Motor neuron (in vitro differentiated cells): Measurements from ENCODE around the gene CCDC157. TPM values are rescaled to one million over a fixed set of nuclear protein-coding genes. Genes with fewer than 3 reads are reported as not detected.
"Not testable (repeated sequence)": the region's sequence is repeated elsewhere in the genome, so short reads cannot be mapped to it uniquely, and the experiment has no call there.

Experiments
- ATAC-seq, 8 experiments: fragments of 200-7000 bp; cut with Tn5 transposase; replicated peaks in 6 of 8; 2 replicates each; pipeline ENCODE4 v1.8.0; 2021; ENCODE audit warnings: mild to moderate bottlenecking in 8 of 8, moderate library complexity in 8 of 8
- H3K27ac ChIP-seq, 2 donors: fragments of 250-450 bp; sonication (Bioruptor Pico); 2 replicates each; pipeline ENCODE4 v1.9.0; 2021; ENCODE audit warnings: antibody characterized with exemption in 2 of 2, mild to moderate bottlenecking in 2 of 2, moderate library complexity in 1 of 2
- H3K4me1 ChIP-seq, 2 donors: fragments of 250-450 bp; sonication (Bioruptor Pico); replicated peaks in 1 of 2; 2 replicates each; pipeline ENCODE4 v1.6.1; 2021; ENCODE audit warnings: antibody characterized with exemption in 2 of 2, mild to moderate bottlenecking in 2 of 2, moderate library complexity in 1 of 2
- H3K4me3 ChIP-seq, 5 donors: fragments of 250-450 bp; sonication (Bioruptor Pico); 2 replicates each; pipeline ENCODE4 v1.9.0; 2021; ENCODE audit warnings: antibody characterized with exemption in 5 of 5, mild to moderate bottlenecking in 5 of 5, moderate library complexity in 4 of 5
- WGBS, 10 experiments: fragments of 450-650 bp; shearing (Covaris generic); methylation state at CpG; one replicate each; pipeline ENCODE4 v1.0.0; 2022; 5-methylcytosine and 5-hydroxymethylcytosine counted together
- in situ Hi-C, 9 experiments: fragments of 400-800 bp; cut with MboI; loops; one replicate each; pipeline ENCODE4 v1.15.0; 2021; ENCODE audit warnings: low sequenced_read_pairs in 9 of 9, low pct_unique_long_range_greater_than_20kb in 2 of 9; ENCODE audit not compliant: unreplicated experiment in 9 of 9
- total RNA-seq, 8 experiments: library from RNA; unstranded; fragments of 300-600 nt; gene quantifications; 2 replicates each; pipeline versions ENCODE4 v1.2.3 to v1.2.4, GENCODE V29; 2022

The CCDC157 gene
- total RNA-seq, 8 experiments from 2014 or later: 2.0 to 12.8 (median 3.9) TPM

GRCh38 chr22:30328466-30329049, 28.2 kb upstream of the CCDC157 start:
- in situ Hi-C loops: no loop called here

DNA sequence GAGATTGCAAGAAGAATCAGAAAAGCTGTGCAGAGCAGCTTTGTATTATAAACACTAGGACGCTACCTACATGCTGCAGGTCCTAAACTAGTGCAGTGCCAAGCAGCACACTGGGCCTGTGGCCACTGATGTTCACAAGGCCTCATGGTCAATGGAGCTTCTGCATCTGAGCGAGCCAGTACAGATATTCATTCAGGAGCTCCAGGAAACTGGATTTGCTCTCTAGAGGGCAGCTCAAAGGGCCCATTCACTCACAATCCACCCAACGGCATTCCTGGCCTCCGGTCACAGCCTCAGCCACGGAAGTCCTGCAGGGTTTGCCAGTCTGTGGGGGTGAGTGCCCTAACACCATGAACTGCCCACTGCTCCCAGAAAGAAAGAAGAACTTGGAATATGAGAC, 24.3 kb upstream of the CCDC157 start:
- Histone ChIP-seq H3K27ac (no peak overlapping the region), H3K4me1 (peaks cover 0 to 1% of the 10 kb centered on the region in 2 donors), H3K4me3 (no peak overlapping the region)
- ATAC-seq: no peak
- in situ Hi-C loops: no loop called here
- WGBS, 10 experiments: 81 to 100% (median 86%) methylated on average over 1 to 3 of the region's 5 CpGs; no CpG with 5 or more reads in 3 of the 10 experiments

More at GRCh38 chr22:30328466-30329049, 28.2 kb upstream of the CCDC157 start:
- WGBS, 10 experiments: 90 to 100% (median 100%) methylated on average over 1 to 3 of the region's 3 CpGs; no CpG with 5 or more reads in 7 of the 10 experiments
- Histone ChIP-seq H3K4me3 (no peak overlapping the region), H3K27ac (no peak overlapping the region), H3K4me1 (peaks cover 14 to 15% of the 10 kb centered on the region in 2 donors)
- ATAC-seq: no peak

GRCh38 chr22:30332994-30333706, 23.7 kb upstream of the CCDC157 start:
- 94 to 100% (median 100%) methylated on average over 1 to 2 of the region's 2 CpGs; no CpG with 5 or more reads in 4 of the 10 experiments for WGBS, 10 experiments
- Histone ChIP-seq H3K4me3 (no peak overlapping the region), H3K27ac (no peak overlapping the region), H3K4me1 (no peaks in the 10 kb centered on the region)
- in situ Hi-C loops: no loop called here
- no peak for ATAC-seq

DNA sequence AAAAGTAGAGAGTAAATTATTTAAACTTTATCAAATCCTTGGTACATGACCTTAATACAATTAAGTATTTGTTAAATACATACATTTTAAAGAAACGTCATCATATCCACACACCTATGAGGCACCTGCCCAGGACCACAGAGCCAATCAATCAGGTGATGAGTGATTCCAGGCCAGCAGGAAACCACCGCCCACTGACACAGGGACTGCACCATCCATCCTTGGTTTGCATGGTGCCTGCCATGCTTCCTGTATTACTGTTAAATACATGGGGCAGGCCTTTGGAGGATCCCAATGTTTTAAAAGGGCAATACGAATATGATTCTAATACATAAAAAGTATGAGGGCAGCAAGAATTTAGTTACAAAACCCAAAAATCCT, 23.1 kb upstream of the CCDC157 start:
- in situ Hi-C loops: no loop called here
- Histone ChIP-seq H3K4me1 (no peaks in the 10 kb centered on the region), H3K27ac (no peak overlapping the region), H3K4me3 (no peak overlapping the region)
- WGBS, 10 experiments: 57 to 100% (median 97%) methylated on average over 1 to 3 of the region's 3 CpGs; no CpG with 5 or more reads in 4 of the 10 experiments
- no peak for ATAC-seq

GRCh38 chr22:30334646-30335045, 22.2 kb upstream of the CCDC157 start:
- Histone ChIP-seq H3K4me1 (no peaks in the 10 kb centered on the region), H3K4me3 (no peak overlapping the region), H3K27ac (no peak overlapping the region)
- no peak for ATAC-seq
- WGBS, 10 experiments: 86 to 100% (median 100%) methylated on average over 1 to 3 of the region's 4 CpGs; no CpG with 5 or more reads in 4 of the 10 experiments
- in situ Hi-C loops: no loop called here

DNA sequence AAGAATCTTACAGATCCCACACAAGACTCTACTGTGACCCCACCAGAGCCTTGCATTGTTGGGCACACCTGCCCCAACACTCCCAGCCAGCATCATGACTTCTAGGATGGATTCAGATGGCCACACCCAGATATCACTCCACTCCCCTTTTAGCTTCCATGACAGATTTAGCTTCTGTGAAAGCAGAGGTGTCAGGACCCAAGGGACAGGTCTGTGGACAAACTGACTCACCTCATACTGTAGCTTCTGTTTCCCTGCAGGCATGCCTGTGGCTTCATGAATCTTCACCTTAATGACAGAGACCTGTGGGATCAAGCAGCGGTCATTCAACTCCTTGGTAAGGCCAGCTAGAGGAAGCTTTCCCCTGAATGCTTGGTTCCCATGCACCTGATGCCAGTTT, 21.6 kb upstream of the CCDC157 start:
- H3K4me1 ChIP-seq: no peaks in the 10 kb centered on the region
- WGBS, 10 experiments: 100% methylated on average over 1 of the region's 1 CpG; no CpG with 5 or more reads in 7 of the 10 experiments
- in situ Hi-C loops: no loop called here
- no peak overlapping the region for H3K4me3 ChIP-seq
- no peak overlapping the region for H3K27ac ChIP-seq
- no peak for ATAC-seq

DNA sequence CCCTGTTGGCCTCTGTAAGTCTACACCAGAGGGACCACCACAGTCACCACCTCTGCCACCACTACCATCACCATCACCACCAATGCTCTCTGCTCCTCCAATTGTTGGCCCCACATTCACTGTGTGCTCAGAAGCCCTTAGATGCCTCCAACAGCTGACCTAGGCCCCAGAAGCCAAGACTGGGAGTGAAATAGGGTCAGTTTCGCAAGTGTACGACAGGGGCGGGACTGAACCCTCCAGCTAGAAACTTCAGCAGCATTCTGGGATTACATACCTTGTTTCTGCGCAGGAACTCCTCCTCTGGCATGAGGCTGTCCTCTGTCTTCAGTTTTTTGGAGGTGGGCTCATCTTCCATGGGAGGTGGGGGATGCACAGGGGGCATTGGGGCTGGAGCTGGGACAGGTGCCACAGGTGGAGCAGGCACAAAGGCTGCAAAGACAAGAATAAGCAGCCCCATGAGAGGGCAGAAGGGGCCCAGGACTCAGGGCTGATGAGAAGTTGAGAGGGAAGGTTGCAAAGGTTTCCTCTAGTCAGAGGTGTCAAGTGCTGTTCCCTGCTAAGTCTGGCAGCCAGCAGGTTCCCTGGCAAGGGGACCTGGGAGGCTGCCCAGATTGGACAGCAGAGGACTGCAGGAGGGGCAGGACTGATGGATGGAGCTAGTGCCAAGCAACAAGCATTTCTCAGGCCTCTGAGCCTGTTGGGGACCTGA, 19.9 kb upstream of the CCDC157 start:
- in situ Hi-C loops: no loop called here
- Histone ChIP-seq H3K4me1 (no peaks in the 10 kb centered on the region), H3K4me3 (no peak overlapping the region), H3K27ac (no peak overlapping the region)
- WGBS, 10 experiments: no CpG with 5 or more reads among the region's 4 CpGs
- ATAC-seq: no peak

DNA sequence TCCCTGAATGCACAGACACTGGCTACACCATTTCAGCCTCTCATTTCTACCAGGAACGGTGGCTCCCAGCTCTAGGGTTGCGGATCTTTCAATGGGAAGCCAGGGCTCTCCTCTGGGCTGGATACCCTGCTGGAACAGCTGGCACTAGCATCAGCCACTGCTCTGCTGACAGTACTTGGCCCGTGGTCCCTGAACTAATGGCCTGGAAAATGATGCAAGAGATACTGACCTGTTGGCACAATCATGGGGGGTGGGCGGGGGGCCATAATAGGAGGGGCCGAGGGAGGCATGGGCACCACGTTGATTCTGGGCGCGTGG, 19.4 kb upstream of the CCDC157 start:
- 100% methylated on average over 1 of the region's 8 CpGs; no CpG with 5 or more reads in 8 of the 10 experiments for WGBS, 10 experiments
- Histone ChIP-seq H3K4me1 (no peaks in the 10 kb centered on the region), H3K27ac (no peak overlapping the region), H3K4me3 (no peak overlapping the region)
- no peak for ATAC-seq
- in situ Hi-C loops: no loop called here

DNA sequence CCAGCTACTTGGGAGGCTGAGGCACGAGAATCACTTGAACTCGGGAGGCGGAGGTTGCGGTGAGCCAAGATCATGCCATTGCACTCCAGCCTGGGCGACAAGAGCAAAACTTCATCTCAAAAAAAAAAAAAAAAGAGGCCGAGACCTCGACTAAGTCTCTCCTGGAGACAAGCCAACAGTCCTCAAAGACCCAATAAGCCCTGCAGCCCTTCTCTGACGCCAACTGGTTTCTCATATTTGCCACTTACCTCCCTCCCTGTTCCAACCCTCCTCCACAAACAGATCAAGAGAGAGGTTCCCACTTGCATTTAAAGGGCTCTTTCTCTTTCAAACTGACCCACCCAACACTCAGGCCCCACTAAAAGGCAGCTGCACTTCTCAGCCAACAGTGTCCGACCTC, 18.5 kb upstream of the CCDC157 start:
- ATAC-seq, in situ Hi-C loops, H3K4me3 ChIP-seq, H3K27ac ChIP-seq, H3K4me1 ChIP-seq: not testable (repeated sequence)
- WGBS, 10 experiments: 93 to 98% (median 93%) methylated on average over 2 to 8 of the region's 9 CpGs; no CpG with 5 or more reads in 5 of the 10 experiments

DNA sequence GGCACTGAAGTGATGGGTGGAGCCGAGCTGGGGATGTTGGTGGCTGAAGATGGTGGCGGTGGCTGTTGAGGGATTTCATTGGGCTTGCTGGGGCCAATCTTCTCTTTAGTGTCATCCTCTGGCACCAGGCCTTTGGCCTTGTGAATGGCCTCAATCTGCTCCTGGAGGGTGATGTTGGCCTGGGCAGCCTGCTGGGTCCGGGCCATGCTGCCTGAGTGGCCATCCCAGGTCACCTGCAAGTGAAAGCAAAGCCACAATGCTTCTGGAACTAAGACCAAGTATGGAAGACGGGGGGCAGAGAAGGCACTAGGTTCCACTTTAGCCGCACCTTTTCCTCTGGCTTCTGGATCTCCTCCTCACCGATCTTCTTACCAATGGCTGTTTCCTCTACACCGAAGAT, 18.0 kb upstream of the CCDC157 start:
- Histone ChIP-seq H3K27ac (no peak overlapping the region), H3K4me3 (no peak overlapping the region), H3K4me1 (no peaks in the 10 kb centered on the region)
- in situ Hi-C loops: no loop called here
- no peak for ATAC-seq
- WGBS, 10 experiments: 94 to 100% (median 100%) methylated on average over 1 to 6 of the region's 7 CpGs; no CpG with 5 or more reads in 4 of the 10 experiments

DNA sequence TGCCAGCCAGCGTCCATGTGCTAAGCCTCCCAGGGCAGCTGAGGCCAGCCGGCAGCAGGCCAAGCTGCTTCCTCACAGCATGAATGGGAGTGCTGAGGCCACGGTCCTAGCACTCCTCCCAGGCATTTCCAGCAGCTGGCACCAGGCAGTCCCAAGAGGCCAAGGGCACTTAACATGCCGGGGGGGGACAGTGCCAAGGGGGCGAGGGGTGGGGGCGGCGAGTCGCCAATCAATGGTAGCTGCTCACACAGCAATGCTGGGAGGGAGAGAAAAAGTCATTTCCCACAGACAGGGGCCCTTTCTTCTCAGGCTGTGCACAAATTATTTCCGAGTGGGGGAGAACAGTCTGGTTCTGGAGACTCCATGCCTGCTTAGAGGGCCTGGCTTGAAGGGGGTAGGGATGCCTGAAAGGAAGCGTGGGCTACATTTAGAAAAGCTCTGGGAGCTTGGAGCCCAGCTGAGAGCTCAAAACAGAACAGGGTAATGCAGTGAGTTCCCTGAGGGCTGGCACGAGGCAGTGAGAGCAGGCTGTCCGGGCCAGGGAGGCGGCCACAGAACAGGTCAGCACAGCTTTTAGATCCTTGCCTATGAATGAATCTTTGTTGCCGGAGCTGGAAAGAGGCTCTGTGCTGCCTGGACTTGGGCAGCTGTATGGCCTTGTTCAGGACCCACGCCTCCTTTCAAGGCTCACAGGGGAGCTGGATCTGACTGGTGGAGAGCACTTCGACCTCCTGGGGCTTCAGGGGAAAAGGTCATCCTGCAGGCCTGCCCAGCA, 15.7 kb upstream of the CCDC157 start:
- peak in 1 of 8 experiments; percentile 18 for ATAC-seq
- Histone ChIP-seq H3K4me1 (no peaks in the 10 kb centered on the region), H3K27ac (no peak overlapping the region), H3K4me3 (no peak overlapping the region)
- WGBS, 10 experiments: 82 to 100% (median 83%) methylated on average over 1 to 4 of the region's 16 CpGs; no CpG with 5 or more reads in 7 of the 10 experiments
- in situ Hi-C loops: no loop called here

GRCh38 chr22:30344447-30345200, 12.2 kb upstream of the CCDC157 start:
- Histone ChIP-seq H3K27ac (no peak overlapping the region), H3K4me3 (no peak overlapping the region), H3K4me1 (no peaks in the 10 kb centered on the region)
- 72 to 100% (median 95%) methylated on average over 2 to 10 of the region's 13 CpGs; no CpG with 5 or more reads in 1 of the 10 experiments for WGBS, 10 experiments
- no peak for ATAC-seq
- in situ Hi-C loops: no loop called here
